Measurements from ENCODE around the gene SBF1.

The SBF1 gene

DNA sequence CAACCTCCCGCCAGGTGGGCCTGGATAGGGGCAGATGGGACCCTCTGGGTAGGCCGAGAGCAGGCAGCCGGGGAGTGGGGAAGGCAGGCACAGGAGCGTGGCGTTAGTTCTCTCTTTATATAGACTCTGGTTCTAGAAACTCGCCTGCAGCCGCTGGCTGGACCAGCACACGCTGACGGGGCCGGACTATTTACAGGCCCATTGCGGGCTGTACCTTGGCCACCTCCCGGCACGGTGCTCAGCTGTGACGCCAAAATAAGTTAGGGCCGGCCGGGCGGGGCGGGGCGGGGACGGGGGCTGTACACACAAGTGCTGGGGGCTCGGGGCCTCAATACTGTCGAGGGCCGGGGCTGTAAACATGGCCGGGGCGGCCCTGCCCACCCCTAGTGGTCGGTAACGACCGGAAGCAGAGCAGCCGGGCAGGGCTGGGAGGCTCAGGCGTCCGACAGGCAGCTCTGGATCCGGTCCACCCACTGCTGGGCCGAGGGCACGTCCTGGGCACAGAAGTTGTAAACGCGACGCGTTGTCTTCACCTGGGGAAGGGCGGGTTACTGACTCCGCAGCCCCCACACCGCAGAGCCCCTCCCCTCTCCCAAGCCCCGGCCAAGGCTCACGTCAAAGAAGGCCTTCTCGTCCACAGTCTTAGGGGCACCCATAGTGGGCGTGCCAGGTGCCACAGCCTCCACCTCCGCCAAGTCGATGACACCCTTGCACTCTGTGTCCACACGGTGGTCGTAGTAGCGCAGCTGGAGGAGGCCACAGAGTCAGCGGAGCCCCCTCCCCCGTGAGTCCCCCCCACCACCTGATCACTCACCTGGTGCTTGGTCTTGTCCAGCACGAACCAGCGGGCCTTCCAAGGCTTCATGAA lies 27.9 kb downstream of the SBF1 start:
- DNase-seq (ENCODE audit: low read depth in 2 of 2) = no peak

DNA sequence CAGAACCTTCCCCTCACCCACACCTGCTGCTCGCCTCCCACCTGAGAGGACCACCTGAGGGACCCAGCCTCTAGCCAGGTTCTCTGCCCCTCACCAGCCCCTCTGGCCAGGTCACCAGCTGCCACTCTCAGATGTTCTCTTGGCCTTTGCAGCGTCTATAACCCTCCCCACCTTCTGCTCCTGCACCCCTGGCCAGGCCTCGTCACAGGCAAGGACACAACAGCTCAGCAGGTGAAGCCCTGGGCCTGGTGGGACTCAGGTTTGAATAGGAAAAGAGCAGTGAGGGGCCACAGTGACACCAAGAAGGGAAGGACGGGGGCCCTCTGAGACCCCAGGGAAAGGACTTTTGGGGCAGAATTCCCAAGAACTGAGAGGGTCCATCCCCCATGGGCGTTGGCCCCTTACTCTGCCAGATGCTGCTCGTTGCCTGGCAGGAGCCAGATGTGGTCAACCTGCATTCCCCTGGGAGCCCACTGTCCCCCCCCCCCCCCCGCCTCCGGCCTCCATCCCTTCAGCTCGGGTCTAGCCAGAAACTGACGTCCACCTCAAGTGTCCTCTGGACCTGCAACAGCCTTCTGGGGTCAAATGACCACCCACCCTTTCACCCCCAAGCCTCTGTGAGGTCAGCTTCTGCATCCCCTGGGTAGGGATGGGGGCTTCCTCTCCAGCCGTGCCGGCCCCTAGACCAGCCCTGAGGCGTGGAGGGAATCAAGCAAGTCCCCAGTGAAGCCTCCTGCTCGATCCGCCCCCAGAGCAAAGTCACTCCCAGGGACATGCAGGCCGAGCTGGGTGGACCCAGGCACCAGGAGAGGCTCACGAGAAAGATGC lies 28.7 kb downstream of the SBF1 start:
- DNase-seq (ENCODE audit: low read depth in 2 of 2) = no peak

DNA sequence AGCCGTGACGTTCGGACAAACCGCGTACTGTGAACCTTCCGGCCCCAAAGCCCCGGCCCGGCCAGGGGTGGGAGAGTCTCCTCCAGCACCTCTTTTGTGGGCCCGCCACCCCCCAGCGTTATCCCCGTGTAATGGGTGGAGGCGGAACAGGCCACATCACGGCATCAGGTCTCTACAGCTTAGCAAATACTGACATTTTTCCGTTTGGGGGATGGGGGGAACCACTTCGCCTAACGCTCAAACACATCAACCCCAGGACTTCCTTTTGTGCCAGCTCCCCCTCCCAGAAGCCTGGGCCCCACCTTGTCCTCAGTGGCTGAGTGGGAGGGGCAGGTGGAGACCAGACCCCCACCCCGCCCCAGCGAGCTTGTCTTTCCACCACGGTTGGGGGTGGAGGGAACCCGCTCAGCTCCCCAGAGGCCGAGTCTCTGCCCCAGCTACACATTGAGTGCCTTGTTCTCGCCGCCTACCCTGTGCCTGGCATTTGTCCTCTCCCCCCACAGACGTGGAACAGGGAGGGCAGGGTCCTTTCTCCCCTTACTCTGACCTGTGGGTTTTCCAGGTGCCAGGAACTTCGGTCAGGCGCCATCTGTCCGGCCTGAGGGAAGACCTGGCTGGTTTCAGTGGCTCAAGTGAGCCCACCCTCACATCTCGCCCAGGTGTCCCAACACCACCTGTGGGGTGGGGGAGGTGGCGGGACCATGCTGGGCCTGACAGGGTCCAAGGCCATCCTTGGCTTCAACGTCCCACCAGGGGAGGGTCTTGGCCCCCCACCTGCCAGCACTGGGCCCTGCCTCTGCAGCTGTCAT lies 29.6 kb downstream of the SBF1 start:
- DNase-seq (ENCODE audit: low read depth in 2 of 2) = no peak

DNA sequence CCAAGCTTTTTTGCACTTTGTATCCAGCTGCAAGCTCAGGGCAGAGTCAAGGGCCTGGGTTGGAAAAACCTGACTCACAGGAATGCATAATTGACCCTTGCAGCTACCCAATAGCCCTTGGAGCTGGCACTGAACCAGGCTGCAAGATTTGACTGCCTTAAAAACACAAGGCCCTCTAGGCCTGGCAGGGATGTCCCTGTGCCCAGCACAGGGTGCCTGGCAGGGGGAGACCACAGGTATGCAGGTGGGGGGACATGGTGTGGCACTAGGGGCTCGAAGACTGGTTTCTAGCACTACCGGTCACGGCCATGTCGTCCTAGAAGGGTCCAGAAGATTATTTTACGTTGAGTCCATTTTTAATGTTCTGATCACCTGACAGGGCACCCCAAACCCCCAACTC lies 30.2 kb downstream of the SBF1 start:
- DNase-seq (ENCODE audit: low read depth in 2 of 2) = no peak

DNA sequence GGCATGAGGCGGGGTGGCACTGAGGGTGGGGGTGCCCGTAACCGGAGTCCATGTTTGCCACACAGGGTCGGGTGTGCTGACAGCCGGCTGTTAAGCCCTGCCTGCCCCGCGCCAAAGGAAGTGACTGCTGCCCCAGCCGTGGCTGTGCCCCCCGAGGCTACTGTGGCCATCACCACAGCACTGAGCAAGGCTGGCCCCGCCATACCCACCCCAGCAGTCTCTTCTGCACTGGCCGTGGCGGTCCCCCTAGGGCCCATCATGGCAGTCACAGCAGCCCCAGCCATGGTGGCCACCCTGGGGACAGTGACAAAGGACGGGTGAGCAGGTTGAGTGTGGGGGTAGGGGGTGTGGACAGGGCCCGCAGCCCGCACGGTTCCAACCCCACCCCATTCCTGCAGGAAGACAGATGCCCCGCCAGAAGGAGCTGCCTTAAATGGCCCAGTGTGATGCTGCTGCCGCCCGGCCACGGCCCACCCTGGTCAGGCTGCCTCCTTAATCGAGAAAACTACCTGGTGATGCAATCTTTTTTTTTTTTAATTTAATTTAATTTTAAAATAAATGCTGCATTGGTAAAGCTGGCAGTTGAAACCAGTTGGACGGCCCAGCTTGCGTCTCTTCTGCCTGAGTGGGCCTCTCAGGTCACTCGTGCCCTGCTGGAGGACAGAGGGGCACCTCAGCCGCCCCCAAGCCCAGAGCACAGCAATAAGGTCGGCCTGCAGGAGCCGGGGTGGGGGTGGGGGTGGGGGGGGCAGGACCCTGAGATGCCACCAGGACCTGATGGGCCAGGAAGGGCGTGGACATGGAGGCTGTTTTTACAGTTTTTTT lies 30.8 kb downstream of the SBF1 start:
- no peak for DNase-seq (ENCODE audit: low read depth in 2 of 2)

DNA sequence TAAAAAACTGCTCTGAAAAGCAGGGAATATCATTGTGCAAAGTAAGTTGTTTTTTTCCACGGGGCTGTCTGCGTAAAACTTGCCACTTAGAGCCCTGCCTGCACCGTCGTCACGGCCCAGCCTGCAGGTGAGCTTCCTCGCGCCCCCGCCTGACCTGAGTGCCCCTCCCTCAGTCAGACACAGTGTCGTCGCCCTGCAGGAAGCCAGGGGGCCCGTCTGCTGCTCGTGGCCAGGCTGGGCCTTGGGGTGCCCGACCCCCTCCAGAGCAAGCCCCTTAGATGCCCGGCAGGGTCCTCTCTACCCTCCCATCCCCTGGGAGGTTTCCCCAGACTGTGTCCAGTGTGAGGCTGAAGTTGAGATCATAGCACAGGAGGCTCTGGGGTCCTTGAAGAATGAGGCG lies 31.6 kb downstream of the SBF1 start:
- DNase-seq (ENCODE audit: low read depth in 2 of 2) = no peak

DNA sequence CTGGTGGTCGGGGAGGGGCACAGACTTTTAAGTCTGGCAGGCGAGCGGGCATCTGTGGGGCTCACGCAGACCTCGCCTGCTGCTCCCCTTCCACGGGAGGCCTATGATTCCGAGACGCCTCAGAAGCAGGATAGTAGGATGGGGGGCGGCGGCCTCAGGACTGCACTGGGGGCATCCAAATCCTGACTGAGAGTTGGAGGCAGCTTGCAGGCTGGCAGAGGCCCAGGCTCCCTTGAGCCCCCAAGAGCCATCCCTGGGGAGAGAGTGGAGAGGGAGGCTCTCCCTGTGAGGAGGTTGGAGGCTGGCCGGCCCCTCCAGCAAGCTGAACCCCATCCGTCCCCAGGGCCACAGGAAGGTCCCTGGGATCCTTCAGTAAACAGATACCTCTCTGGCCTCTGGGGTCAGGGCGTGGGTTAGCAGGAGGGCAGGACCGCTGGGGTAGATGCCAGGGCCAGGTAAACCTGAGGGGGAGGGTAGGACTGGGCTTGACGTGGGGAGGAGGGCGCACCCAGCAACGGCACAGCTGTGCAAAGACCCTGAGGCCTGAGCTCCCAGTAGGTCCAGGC lies 33.3 kb downstream of the SBF1 start:
- DNase-seq (ENCODE audit: low read depth in 2 of 2) = no peak

DNA sequence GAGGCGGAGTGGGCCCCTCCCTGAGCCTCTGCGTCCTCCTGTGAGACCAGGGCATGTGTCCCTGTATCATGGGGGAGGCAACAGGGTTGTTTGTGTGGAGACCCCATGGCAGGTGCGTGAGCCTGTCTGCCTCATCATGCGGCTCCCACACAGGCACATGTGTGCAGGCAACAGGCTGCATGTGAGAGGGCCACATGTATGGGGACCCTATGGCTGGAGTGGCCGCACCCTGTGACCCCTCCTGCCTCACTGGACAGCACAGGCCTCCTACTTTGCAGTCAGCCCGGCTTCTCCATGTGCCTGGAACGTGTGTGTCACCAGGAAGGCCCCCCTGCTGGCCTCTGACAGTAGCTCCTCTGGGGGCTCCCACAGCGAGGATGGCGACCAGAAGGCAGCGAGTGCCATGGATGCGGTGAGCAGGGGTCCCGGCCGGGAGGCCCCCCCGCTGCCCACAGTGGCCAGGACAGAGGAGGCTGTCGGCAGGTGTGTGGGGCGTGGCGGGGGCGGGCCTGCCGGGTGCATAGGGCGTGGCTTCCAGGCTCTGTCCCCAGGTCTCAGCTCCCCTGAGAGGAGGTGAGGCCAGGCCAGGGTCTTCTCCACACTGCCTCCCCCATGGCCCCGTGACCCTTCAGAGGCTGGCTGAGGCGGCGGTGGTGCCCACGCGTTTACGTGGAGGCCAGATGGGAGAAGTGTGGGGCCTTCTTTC lies 34.1 kb downstream of the SBF1 start:
- DNase-seq (ENCODE audit: low read depth in 2 of 2) = no peak

DNA sequence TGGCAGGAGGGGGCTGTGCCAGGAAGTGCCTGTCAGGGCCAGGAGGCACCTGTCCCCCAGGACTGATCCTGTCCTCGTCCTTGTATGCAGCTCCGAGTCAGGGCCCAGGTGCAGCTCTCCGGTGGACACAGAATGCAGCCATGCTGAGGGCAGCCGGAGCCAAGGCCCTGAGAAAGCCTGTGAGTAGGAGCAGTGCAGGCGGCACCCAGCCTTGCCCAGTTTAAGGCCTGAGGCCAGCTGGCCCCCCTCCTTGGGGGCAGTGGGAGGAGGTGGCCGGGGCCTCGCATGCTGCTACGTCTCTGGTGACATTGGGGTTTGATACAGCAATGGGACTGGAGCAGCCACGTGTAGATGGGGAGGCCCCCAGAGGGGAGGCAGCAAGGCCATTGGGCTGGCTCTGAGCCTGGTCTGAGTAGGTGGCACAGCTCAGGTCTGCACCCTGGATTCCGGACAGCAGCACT lies 34.9 kb downstream of the SBF1 start:
- DNase-seq (ENCODE audit: low read depth in 2 of 2) = no peak

DNA sequence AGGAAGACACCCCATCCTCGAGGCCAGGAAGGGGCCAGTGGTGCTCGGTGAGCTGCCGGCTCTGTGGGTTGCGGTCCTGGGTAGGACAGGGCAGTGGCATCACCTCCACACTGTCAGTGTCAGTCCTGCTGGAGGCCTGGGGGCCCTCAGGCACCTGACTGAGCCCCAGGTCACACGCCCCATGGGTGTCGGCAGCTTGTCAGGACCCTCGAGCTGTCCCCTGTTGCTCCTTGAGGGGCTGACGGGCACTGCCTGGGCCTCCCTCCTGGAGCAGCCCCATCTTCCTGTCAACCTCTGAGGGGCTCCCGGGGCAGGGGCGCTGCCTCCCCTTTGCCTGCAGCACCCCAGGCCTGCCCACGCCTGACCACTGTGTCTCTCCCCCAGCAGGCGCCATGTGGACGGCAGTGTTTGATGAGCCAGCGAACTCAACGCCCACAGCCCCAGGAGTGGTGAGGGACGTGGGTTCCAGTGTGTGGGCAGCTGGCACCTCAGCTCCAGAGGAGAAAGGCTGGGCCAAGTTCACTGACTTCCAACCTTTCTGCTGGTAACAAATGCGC lies 35.4 kb downstream of the SBF1 start:
- no peak for DNase-seq (ENCODE audit: low read depth in 2 of 2)

DNA sequence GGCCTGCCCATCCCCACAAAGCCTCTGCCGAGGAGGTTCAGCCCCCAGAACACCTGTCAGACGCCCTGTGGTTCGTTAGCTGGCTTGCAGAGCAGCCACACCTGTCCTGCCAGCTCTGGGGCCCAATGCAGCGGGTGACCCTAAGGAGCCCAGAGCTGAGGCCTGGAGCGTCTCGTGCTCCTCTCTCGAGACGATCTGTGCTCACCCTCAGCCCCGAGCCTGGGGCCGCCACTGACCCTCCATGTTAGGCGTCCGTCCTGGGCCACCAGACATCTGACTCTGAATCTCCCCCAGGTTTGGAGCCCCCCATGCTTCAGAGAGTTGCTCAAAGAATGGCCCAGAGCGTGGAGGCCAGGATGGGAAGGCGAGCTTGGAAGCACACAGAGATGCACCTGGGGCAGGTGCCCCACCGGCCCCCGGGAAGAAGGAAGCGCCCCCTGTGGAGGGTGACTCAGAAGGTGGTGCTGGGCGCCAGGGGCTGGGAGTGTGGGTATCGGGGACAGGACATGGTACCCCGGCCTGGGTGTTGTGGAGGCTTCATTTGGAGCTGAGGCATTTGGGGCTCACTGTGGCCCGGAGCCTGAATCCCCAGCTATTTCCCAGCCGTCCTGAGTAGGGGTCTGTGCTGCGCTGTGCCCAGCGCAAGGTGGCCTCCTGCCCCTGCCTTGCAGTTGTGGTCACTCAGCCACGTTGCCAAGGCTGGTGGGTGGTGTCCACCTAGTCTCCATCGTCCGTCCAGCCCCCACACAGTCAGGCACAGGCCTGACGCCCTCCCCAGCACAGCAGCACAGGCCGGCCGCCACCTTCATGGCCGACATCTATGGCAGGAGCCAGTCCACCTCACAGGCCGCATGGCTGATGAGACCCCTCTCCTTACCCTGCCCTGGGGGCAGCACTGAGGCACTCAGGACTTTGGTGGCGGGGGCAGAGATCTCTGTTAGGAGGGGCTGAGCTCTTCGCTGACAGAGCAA lies 36.2 kb downstream of the SBF1 start:
- DNase-seq (ENCODE audit: low read depth in 2 of 2) = no peak

DNA sequence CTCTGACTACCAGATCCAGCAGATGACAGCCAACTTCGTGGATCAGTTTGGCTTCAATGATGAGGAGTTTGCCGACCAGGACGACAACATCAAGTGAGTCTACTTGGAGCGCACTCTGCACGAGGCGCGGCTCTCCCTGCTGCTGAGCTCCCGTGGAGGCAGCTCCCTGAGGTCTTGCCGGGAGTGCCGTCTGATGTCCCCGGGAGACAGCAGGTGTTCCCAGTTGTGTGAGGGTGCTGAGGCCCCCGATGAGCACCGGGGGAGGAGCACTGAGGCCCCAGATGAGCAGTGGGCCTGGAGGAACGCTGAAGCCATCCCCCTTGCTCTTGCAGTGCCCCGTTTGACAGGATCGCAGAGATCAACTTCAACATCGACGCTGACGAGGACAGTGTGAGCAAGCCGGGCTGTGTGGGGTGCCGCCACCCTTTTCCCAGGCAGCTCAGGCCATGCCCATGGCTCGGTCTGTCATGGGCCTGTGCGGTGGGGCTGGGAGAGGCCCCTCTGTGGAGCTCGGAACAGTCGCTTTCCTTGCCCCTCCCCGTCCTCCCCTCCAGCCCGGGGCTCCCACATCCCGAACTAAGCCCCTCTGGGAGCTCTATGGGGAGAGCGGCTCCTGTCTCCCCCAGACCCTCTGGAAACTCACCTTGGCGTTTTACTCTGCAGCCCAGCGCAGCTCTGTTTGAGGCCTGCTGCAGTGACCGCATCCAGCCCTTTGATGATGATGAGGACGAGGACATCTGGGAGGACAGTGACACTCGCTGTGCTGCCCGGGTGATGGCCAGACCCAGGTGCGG lies 37.1 kb downstream of the SBF1 start:
- no peak for DNase-seq (ENCODE audit: low read depth in 2 of 2)

DNA sequence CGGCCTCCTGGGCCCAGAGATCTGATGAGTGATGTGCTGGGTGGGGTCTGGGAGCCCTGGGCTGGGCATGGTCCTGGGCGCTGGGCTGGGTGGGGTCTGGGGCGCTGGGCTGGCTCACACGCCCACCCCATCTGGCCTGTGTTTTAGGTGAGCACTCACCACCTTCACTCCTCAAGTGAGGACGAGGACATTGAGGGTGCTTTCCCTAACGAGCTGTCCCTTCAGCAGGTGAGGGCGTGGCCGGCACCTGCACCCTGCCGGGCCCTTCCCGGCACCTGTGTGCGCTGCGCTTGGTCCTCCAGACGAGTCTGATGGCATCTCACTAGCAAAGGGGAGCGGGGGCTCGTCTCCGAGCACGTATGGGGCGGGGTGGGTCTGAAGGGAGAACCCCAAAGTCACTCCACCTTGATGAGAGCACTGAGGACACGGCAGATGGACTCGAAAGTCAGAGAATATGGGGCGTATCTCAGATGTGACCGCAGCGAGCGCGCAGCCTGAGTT lies 37.9 kb downstream of the SBF1 start:
- DNase-seq (ENCODE audit: low read depth in 2 of 2) = no peak

DNA sequence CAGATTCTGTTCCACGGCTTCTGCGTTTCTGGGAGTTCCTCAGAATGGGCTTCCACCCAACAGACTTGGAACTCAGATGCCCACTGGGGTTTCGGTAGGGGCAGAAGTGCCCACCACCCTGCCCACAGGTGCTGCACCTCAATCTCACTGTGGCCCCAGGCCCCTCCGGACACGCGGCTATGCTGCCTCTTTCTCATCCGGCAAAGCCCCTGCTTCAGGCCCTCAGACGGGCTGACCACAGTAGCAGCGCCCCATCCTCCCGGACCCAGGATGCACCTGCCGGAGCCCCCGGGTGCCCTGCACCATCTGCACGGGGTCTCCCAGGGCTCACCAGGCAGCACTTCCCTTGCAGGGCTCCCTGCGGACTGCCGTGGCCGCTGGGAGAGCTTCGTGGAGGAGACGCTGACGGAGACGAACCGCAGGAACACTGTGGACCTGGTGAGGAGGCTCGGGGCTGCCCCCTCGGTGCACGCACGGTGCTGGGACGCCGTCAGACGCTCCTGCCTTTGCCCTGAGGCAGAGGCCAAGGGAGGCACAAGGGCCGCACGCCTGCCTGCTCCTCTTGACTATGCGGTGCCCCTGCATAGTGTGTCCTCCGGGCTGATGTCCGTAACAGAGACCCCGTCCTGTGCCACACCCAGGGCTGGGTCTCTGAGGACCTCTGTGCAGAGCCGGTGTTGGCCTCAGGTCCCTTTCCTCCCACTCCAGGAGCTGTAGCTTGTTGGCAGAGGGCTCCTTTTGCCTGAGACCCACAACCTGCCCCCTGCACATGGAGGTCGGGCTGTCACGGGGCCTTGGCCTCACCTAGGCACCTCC lies 38.6 kb downstream of the SBF1 start:
- DNase-seq (ENCODE audit: low read depth in 2 of 2) = no peak

DNA sequence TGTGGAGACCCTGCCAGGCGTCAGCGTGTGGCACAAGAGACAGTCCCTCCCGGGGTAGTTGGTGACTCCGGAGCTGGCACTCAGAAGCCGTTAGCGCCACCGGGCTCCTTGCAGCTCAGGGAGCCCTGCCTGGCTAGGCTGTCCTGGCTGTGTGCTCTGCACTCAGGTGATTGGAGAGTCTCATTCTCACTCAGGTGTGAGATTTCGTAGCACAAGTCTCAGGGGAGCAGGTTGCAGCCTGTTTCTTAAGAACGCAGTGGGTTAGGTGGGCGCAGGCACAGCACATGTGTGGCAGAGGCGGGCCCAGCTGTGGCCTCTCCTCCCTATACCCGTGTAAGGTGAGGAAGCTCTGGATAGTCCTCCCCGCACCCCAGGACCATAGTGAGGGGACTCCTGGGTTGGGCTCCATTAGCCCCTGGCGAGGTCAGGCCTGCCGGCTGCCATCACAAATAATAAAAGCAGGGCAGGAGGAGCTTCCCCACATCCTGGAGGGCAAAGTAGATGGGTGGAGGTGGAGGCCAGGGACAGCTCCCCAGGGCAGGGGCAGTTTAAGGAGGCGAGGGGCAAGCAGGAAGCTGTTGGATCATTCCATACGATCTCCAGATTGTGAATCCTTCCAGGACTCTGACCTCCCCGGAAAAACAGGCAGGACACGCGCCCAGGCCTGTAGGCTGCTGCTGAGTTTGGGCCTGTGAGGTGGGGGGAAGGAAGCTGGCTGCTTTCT lies 39.4 kb downstream of the SBF1 start:
- no peak for DNase-seq (ENCODE audit: low read depth in 2 of 2)

DNA sequence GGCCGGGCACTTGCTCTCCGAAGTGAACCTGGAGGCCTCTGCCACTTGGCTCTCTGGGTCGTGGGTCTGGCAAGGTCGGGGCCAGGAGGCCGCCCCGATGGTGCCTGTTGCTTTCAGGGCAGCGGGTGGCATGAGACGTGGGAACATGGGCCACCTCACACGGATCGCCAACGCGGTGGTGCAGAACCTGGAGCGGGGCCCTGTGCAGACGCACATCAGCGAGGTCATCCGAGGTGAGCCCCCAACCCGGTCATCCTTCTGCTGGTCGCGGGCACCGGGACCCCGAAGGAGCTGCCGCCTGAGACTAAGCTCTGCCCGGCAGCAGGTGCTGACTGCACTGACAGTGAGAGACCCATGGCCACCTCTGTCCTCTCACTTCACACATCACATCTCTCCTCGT lies 40.0 kb downstream of the SBF1 start:
- no peak for DNase-seq (ENCODE audit: low read depth in 2 of 2)
